GM12892 (cell line): Measurements from ENCODE around the gene CDH13.

Source experiments
- POLR2A ChIP-seq: IDR thresholded peaks from 2 replicates; pipeline ENCODE4 v1.6.1; 2011; ENCODE audit warnings: low read depth, low read length, control low read depth
- POLR2AphosphoS5 ChIP-seq: IDR thresholded peaks from 2 replicates; pipeline ENCODE4 v1.6.1; 2011; ENCODE audit warnings: low read depth, low read length, control low read depth
- TAF1 ChIP-seq: IDR thresholded peaks from 2 replicates; pipeline ENCODE4 v1.6.1; 2011; ENCODE audit warnings: low read depth, mild to moderate bottlenecking, control low read depth, low read length, borderline replicate concordance

GRCh38 chr16:83147244-83147643 lies 520.5 kb downstream of the CDH13 start:
- TF ChIP-seq POLR2AphosphoS5, result no peak
- no peak for TF ChIP-seq POLR2A
- TF ChIP-seq TAF1, result no peak
